ENCODE measurements around the gene ST3GAL6. TPM values are rescaled to one million over a fixed set of nuclear protein-coding genes. Genes with fewer than 3 reads are reported as not detected.

ST3GAL6 gene
- total RNA-seq, 2 experiments from 2014 or later = 0.25 to 3.0 TPM

GRCh38 chr3:98798820-98799219, 35.7 kb downstream of the ST3GAL6 start:
- Histone ChIP-seq H3K9me2 (ENCODE audit: insufficient read depth, low read length) (no peaks in the 10 kb centered on the region), H3K79me2 (ENCODE audit: insufficient read depth, low read depth, low read length) (no peaks in the 10 kb centered on the region), H3K9me3 (ENCODE audit: low read length) (no peaks in the 10 kb centered on the region), H3K4me3 (ENCODE audit: low read depth, low read length, poor library complexity, severe bottlenecking) (no peak overlapping the region), H4K20me1 (ENCODE audit: insufficient read depth, low read length) (no peaks in the 10 kb centered on the region), H3K4me2 (ENCODE audit: low read length) (no peak overlapping the region), H3K27ac (ENCODE audit: low read depth, low read length, poor library complexity, severe bottlenecking) (no peak overlapping the region), H2AFZ (ENCODE audit: low read length) (no peak overlapping the region), H3K36me3 (ENCODE audit: insufficient read depth, low read length) (no peaks in the 10 kb centered on the region; the same call in 1 of the 2 replicates), H3K4me1 (ENCODE audit: insufficient read depth, low read length, poor library complexity, severe bottlenecking) (no peaks in the 10 kb centered on the region)
- POLR2A ChIA-PET = interaction anchor here (0.8 kb wide), 1 partner anchor 17 kb away, joined by 3 read pairs; no protein-coding TSS in a partner anchor
- BruUV-seq (replicated peaks) = no TSS peak
- DNase-seq (ENCODE audit: low spot score) = no peak
- CTCF ChIA-PET (ENCODE audit: unreplicated experiment) = no interaction called here
- TF ChIP-seq EZH2phosphoT487 (IDR thresholded peaks at IDR 0.05; ENCODE audit: borderline replicate concordance, low read depth, low read length) = no peak
- TF ChIP-seq, protein P1, sequence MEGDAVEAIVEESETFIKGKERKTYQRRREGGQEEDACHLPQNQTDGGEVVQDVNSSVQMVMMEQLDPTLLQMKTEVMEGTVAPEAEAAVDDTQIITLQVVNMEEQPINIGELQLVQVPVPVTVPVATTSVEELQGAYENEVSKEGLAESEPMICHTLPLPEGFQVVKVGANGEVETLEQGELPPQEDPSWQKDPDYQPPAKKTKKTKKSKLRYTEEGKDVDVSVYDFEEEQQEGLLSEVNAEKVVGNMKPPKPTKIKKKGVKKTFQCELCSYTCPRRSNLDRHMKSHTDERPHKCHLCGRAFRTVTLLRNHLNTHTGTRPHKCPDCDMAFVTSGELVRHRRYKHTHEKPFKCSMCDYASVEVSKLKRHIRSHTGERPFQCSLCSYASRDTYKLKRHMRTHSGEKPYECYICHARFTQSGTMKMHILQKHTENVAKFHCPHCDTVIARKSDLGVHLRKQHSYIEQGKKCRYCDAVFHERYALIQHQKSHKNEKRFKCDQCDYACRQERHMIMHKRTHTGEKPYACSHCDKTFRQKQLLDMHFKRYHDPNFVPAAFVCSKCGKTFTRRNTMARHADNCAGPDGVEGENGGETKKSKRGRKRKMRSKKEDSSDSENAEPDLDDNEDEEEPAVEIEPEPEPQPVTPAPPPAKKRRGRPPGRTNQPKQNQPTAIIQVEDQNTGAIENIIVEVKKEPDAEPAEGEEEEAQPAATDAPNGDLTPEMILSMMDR (conservative IDR thresholded peaks at IDR 0.05; ENCODE audit: low read length) = no peak
- intact Hi-C loops (cut with micrococcal nuclease; ENCODE audit: unreplicated experiment) = no loop called here

GRCh38 chr3:98799479-98799878, 36.3 kb downstream of the ST3GAL6 start:
- ChIA-PET POLR2A (interaction anchor here (0.6 kb wide), 1 partner anchor 32 kb away, joined by 4 read pairs; no protein-coding TSS in a partner anchor), CTCF (ENCODE audit: unreplicated experiment) (no interaction called here)
- no peak overlapping the region for H2AFZ ChIP-seq (ENCODE audit: low read length)
- H3K36me3 ChIP-seq (ENCODE audit: insufficient read depth, low read length) = no peaks in the 10 kb centered on the region; the same call in 1 of the 2 replicates
- no peaks in the 10 kb centered on the region for H3K9me2 ChIP-seq (ENCODE audit: insufficient read depth, low read length)
- DNase-seq (ENCODE audit: low spot score) = no peak
- H3K79me2 ChIP-seq (ENCODE audit: insufficient read depth, low read depth, low read length) = no peaks in the 10 kb centered on the region
- TF ChIP-seq, protein P1 (conservative IDR thresholded peaks at IDR 0.05; ENCODE audit: low read length) = no peak
- TF ChIP-seq EZH2phosphoT487 (IDR thresholded peaks at IDR 0.05; ENCODE audit: borderline replicate concordance, low read depth, low read length) = no peak
- H3K4me2 ChIP-seq (ENCODE audit: low read length) = no peak overlapping the region
- no peaks in the 10 kb centered on the region for H4K20me1 ChIP-seq (ENCODE audit: insufficient read depth, low read length)
- no TSS peak for BruUV-seq (replicated peaks)
- no peak overlapping the region for H3K4me3 ChIP-seq (ENCODE audit: low read depth, low read length, poor library complexity, severe bottlenecking)
- H3K9me3 ChIP-seq (ENCODE audit: low read length) = no peaks in the 10 kb centered on the region
- no peak overlapping the region for H3K27ac ChIP-seq (ENCODE audit: low read depth, low read length, poor library complexity, severe bottlenecking)
- intact Hi-C loops (cut with micrococcal nuclease; ENCODE audit: unreplicated experiment) = no loop called here
- no peaks in the 10 kb centered on the region for H3K4me1 ChIP-seq (ENCODE audit: insufficient read depth, low read length, poor library complexity, severe bottlenecking)

DNA sequence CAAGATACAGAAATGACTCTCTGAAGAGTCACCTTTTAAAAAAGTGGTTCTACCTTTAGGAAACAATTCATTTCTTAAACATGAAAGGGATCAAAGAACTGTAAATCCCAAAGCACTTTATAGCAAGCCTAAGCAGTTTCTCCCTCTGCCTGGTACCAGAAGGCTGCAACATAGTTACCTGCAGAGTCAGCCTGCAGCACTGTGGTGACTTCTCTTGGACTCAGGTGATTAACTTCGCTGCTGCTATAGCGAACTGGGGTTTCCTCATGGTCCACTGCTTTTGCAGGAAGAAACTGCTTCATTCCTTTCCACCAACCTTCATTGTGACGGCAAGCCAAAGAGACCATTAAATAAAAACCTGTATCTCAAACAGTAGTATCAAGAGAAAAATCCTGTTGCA, 37.3 kb downstream of the ST3GAL6 start:
- H3K4me3 ChIP-seq (ENCODE audit: low read depth, low read length, poor library complexity, severe bottlenecking) = no peak overlapping the region
- H3K36me3 ChIP-seq (ENCODE audit: insufficient read depth, low read length) = peaks cover under 1% of the 10 kb centered on the region; the same call in 1 of the 2 replicates
- intact Hi-C loops (cut with micrococcal nuclease; ENCODE audit: unreplicated experiment) = no loop called here
- BruUV-seq (replicated peaks) = no TSS peak
- TF ChIP-seq, protein P1 (conservative IDR thresholded peaks at IDR 0.05; ENCODE audit: low read length) = no peak
- no peak for TF ChIP-seq EZH2phosphoT487 (IDR thresholded peaks at IDR 0.05; ENCODE audit: borderline replicate concordance, low read depth, low read length)
- no peak overlapping the region for H3K27ac ChIP-seq (ENCODE audit: low read depth, low read length, poor library complexity, severe bottlenecking)
- ChIA-PET CTCF (ENCODE audit: unreplicated experiment) (no interaction called here), POLR2A (no interaction called here)
- no peaks in the 10 kb centered on the region for H3K4me1 ChIP-seq (ENCODE audit: insufficient read depth, low read length, poor library complexity, severe bottlenecking)
- H3K79me2 ChIP-seq (ENCODE audit: insufficient read depth, low read depth, low read length) = no peaks in the 10 kb centered on the region
- H3K9me2 ChIP-seq (ENCODE audit: insufficient read depth, low read length) = no peaks in the 10 kb centered on the region
- no peak for DNase-seq (ENCODE audit: low spot score)
- H2AFZ ChIP-seq (ENCODE audit: low read length) = no peak overlapping the region
- H4K20me1 ChIP-seq (ENCODE audit: insufficient read depth, low read length) = no peaks in the 10 kb centered on the region
- no peak overlapping the region for H3K4me2 ChIP-seq (ENCODE audit: low read length)
- no peaks in the 10 kb centered on the region for H3K9me3 ChIP-seq (ENCODE audit: low read length)

Data from OCI-LY7 (cell line).